HG02588 (cell line): ENCODE data around the gene ERN1.

Experiments
- ATAC-seq: cut with Tn5 transposase; IDR thresholded peaks from one replicate; pipeline ENCODE4 v1.9.1; 2021; ENCODE audit warnings: mild to moderate bottlenecking, moderate library complexity; ENCODE audit not compliant: unreplicated experiment

ERN1 gene

DNA sequence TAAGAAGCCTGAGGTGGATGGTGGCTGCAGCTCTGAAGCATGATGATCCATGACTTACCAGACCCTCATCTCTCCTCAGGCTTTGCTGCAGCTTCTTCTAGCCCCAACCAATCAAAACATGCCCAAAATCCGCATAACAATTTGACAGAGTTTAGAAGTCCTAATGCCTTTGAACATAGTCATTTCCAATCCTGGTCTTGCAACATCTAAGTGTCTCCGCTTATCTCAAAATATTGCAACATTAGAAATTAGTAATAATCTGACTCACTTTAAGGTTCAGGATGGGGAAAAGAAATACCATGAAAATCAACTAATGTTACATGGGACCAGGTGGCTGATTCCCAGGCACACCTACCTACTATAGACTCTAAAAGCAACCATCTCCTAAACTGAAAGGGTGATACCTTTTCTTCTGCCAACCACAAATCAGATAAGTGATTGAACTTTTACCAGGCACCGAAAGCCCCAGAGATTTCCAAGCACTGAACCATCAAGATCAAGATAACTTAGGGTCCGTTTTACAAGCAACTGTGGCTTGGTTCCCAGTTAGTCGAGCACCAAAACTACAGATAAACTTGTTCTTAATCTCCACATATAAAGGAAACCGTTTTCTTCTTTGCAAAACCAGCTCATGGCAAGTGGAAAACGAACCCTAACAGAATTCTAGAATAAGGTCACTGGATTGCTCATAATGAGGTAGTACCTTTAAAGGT, 14.0 kb downstream of the ERN1 start:
- no peak for ATAC-seq

DNA sequence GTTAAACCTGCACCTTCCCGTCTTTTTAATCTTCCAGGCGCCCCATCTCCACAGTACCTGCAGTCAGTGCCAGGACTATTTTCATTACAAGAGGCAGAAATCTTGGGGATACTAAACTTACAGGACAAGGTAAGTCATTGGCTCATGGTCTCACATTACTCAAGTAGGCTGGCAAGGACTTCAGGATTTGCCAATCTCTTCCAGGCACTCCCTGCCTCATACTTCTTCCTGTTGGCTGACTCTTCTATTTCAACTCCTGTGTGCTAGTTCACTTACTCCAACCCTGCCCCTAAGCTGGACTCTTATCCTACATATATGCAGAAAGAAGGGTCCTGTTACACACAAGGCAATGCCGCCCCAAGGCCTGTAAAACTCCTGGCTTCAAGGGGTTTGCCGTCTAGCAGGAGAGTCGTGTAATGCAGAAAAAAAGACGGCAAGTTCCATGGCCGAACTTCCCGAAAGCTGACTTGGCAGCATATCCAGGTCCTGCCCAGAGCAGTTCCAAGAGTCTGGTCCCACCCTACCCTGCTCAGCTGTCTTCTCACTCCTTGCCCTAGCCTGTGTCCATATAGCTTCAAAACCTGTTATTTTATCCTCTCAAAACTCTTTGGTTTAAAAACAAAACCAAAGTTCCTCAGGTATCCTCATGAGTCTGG, 14.8 kb downstream of the ERN1 start:
- no peak for ATAC-seq

DNA sequence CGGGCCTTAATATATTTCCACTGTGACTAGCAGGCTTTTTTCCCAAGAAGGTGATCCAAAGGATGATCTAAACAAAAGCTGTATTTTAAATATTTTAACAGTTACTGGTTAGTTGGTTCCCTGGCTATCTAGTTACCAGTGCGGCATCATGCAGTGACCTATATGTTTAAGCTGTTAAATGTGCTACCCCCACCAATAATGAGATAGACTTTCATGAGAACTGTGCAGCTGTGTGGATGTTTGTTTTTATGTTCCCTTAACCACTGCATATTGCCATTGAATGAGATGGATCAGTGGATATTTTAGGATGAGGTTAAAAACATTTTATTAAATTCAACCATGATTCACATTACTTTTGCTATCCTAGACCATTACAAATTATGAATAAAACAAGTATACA, 16.9 kb downstream of the ERN1 start:
- no peak for ATAC-seq

DNA sequence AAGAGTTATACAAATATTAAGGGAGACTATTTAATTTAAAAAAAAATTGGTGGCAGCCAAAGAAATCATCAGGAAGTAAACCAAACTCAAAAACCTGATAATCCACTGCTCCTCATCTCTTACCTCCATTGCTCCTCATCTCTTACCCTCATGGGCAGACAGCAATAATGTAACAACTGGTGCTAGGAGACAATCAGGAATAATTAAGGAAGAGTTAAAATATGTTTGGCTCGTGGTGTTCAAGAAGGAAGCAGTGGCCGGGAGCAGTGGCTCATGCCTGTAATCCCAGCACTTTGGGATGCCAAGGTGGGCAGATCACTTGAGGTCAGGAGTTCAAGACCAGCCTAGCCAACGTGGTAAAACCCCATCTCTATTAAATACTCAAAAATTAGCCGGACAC, 18.1 kb downstream of the ERN1 start:
- no peak for ATAC-seq

DNA sequence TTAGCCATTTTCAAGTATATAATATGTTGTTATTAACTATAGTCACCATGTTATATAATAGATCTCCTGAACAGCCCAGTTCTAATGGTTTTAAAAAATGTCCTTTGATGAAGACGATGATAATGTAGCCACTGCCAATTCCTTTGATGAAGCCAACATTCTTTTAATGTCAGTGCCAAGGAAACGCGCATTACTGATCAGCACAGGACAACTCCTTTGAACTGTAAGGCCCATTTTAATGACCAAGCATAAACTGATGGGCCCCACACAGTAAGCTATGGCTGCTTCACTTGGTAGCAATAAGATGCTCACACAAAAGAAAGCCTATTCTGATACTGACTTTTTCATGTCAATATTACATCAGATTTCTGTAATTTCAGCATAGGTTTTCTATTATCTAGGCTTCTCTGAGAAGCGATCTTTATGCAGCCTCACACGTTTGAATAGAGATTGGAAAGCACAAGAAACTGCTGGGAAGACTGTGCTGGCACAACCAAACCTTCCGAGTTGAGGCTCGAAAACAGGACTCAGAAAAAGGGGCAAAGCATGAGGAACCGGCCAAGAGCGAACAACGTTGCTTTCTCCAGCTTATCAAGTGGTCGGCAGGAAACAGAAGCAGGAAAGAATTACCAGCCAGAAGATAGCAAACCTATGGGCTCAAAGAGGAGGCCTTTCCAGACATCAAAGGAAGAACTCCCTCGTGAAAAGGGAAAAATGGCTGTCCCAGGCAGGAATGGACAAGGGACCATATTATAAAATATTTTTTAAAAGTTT, 19.4 kb downstream of the ERN1 start:
- no peak for ATAC-seq

- ATAC-seq = no peak
Measured at GRCh38 chr17:64109400-64109799, 20.5 kb downstream of the ERN1 start.

DNA sequence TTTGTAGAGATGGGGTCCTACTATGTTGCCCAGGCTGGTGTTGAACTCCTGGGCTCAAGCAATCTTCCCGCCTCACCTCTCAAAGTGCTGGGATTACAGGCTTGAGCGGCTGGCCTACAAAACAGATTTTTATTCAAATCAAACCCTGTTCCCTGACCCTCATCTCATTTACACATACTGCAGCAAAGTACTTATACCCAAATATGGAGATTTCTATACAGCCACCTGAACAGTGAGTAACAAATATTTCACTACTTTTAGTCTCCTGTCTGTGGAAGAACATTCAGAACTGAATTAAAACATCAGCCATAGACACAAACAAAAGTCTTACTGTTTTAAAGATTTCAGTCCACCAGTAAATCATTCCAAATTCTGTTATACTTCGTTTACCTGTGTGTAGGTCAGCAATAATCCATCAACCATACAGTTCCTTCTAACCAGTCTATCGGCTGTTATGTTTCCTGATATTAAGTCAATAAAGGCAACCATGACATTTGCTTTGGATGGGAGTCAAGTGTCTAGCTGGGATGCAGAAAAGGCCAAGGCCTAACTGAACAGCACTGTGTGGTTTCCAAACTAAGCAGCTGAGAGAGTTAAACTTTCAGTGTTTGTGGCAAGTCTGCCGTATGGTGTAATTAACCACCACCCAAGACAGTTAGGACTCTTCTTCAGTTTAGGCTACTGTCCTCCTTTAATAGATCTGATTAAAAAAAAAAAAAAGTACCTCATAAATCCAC, 22.3 kb downstream of the ERN1 start:
- no peak for ATAC-seq

GRCh38 chr17:64106918-64107317, 23.0 kb downstream of the ERN1 start:
- no peak for ATAC-seq

DNA sequence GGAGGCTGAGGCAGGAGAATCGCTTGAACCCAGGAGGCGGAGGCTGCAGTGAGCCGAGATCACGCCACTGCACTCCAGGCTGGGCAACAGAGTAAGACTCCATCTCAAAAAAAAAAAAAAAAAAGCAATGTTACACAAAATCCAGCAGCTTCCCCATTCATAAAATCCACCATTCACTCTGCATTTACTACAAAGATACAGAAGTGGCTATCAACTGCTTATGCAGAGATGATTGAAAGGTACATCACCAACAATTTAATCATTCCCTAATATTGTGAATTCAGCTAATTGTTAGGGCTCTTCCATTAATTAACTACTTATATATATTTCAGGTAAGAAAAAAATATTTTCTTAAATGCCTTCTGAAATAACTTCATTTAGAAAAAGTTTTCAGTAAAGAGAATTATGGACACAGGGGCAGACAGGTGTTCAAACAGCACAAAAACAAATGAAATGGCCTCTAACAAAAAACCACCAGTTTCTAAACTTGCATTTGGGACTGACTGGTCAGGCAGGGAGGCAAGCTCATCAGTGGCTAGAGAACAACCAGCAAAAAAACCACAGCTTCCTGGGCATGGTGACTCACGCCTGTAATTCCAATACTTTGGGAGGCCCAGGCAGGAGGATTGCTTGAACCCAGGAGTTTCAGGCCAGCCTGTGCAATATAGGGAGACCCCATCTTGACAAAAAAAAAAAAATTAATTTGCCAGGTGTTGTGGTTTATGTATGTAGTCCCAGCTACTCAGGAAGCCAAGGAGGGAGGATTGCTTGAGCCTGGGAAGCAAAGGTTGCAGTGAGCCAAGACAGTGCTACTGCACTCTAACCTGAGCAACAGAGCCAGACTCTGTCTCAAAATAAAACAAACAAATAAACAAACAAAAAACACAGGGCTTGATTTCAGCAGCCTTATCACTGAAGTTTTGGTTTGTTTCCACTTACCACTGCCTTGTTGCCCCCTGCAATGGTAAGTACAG, 26.3 kb downstream of the ERN1 start:
- no peak for ATAC-seq

- ATAC-seq = no peak
Measured at GRCh38 chr17:64102627-64103390, 27.1 kb downstream of the ERN1 start.

DNA sequence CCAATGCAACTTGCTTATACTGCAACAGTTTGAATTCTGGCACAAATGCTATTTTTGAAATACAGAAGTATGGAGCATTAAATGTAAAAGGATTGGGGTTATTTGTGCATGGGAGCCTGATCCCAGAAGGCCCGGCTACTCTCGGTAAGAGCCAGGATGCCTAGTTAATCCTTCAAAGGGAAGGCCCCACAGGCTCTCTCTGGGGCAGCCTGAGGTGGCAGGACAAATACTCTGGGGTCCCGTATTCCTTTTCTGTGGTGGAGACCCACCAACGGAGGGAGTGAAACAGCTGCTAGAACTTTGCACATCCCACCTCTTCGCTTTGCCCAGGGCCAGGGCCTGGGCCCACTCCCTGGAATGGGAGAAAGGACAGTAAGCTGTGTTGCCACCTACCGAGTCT, 30.4 kb downstream of the ERN1 start:
- ATAC-seq = no peak

- no peak for ATAC-seq
Measured at GRCh38 chr17:64097196-64097936, 32.6 kb downstream of the ERN1 start.

GRCh38 chr17:64096037-64096436, 33.9 kb downstream of the ERN1 start:
- no peak for ATAC-seq

DNA sequence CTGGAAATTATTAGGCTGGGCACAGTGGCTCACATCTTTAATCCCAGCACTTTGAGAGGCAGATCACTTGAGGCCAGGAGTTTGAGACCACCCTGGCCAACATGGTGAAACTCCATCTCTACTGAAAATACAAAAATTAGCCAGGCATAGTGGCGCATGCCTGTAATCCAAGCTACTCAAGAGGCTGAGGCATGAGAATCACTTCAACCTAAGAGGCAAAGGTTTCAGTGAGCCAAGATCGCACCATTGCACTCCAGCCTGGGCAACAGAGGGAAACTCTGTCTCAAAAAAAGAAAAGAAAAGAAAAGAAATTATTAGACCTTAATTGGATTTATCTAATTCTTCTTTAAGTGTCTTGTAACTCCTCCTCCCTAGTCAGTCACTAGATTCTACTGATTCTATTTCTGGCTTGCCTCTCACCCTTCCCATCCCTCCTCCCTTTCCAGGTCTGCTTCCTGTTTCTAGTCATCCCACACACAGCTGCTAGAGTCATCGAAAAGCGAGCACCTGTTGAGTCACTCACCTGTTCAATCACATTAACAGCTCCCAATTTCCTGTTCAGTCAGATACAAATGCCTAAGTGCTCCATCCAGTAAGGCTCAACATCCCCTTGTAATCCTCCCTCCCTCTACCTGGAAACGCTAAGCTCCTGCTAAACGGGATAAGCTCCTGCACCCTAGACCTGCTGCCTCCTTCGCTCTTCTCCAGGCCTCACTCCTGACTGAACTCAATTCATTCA, 34.6 kb downstream of the ERN1 start:
- no peak for ATAC-seq

GRCh38 chr17:64094412-64094811, 35.5 kb downstream of the ERN1 start:
- no peak for ATAC-seq

GRCh38 chr17:64092952-64093451, 36.9 kb downstream of the ERN1 start:
- no peak for ATAC-seq

DNA sequence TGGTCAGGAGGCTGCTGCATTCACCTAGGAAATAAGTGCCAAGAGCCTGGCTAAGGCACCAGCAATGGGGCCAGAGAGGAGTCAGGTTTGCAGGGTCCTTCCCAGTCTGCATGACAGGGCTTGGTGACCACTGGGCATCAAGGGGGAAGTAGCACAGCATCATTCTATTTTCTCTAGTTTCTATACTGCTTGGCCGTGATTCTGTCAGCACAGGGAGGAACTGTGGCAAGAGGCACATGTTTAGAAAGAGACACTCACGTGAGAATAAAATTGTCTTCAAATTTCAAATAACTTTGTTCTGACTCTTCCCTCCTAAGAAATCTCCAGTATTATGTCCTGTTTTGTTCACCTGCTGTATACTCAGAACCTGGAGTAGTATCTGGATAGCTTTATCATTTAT, 37.8 kb downstream of the ERN1 start:
- no peak for ATAC-seq

- ATAC-seq = no peak
Measured at GRCh38 chr17:64091571-64091970, 38.4 kb downstream of the ERN1 start.
